DND-41 (cell line): ENCODE measurements around the gene TPRX2.
"Not testable (repeated sequence)": the region's sequence is repeated elsewhere in the genome, so short reads cannot be mapped to it uniquely, and the experiment has no call there.

ENCODE experiments used
- ATAC-seq: fragments of 200-7000 bp; cut with Tn5 transposase; 3 replicates; pipeline ENCODE4 v1.9.1; 2021; ENCODE audit warnings: low read depth; ENCODE audit not compliant: insufficient read depth
- DNase-seq: peaks from one replicate; pipeline ENCODE4 v3.0.0-alpha.2; 2020
- H2AFZ ChIP-seq: 2 replicates; pipeline ENCODE4 v1.6.0; 2012; ENCODE audit warnings: low read depth, low read length
- H3K27ac ChIP-seq: 2 replicates; pipeline ENCODE4 v1.5.1; 2012; ENCODE audit warnings: low read length, inconsistent platforms
- H3K27me3 ChIP-seq: fragments of 200-600 bp; sonication (generic); 2 replicates; pipeline ENCODE4 v1.6.0; 2012; ENCODE audit warnings: low read length, mild to moderate bottlenecking, inconsistent platforms; ENCODE audit not compliant: insufficient read depth, poor library complexity
- H3K36me3 ChIP-seq: 2 replicates; pipeline ENCODE4 v1.5.1; 2012; ENCODE audit warnings: low read length, inconsistent platforms; ENCODE audit not compliant: insufficient read depth
- H3K4me1 ChIP-seq: 2 replicates; pipeline ENCODE4 v1.5.1; 2012; ENCODE audit warnings: mild to moderate bottlenecking, low read length; ENCODE audit not compliant: insufficient read depth
- H3K4me2 ChIP-seq: 2 replicates; pipeline ENCODE4 v1.6.0; 2012; ENCODE audit warnings: mild to moderate bottlenecking, moderate library complexity, low read length, inconsistent platforms; ENCODE audit not compliant: insufficient read depth
- H3K4me3 ChIP-seq, 2 experiments: fragments of 200-600 bp in 1 of 2; shearing (Covaris generic) in 1 of 2; 2 replicates each; pipeline ENCODE4 v1.5.1; 2012 to 2016; ENCODE audit warnings: inconsistent platforms in 2 of 2, low read length in 2 of 2, mild to moderate bottlenecking in 2 of 2, low read depth in 1 of 2, moderate library complexity in 1 of 2
- H3K79me2 ChIP-seq: 2 replicates; pipeline ENCODE4 v1.6.0; 2012; ENCODE audit warnings: low read length, inconsistent platforms; ENCODE audit not compliant: insufficient read depth
- H3K9ac ChIP-seq: 2 replicates; pipeline ENCODE4 v1.6.0; 2012; ENCODE audit warnings: low read depth, mild to moderate bottlenecking, inconsistent platforms, low read length, moderate library complexity
- H3K9me3 ChIP-seq: 2 replicates; pipeline ENCODE4 v1.5.1; 2012; ENCODE audit warnings: low read length, moderate library complexity, mild to moderate bottlenecking, inconsistent platforms; ENCODE audit not compliant: insufficient read depth, severe bottlenecking
- H4K20me1 ChIP-seq: 2 replicates; pipeline ENCODE4 v1.6.0; 2012; ENCODE audit warnings: low read length; ENCODE audit not compliant: insufficient read depth
- CTCF ChIP-seq: IDR thresholded peaks from 2 replicates; pipeline ENCODE4 v1.5.1; 2012; ENCODE audit warnings: borderline replicate concordance, low read length, moderate library complexity, mild to moderate bottlenecking; ENCODE audit not compliant: poor library complexity, severe bottlenecking; ENCODE audit errors: extremely low read depth
- EZH2 ChIP-seq: IDR thresholded peaks from 3 replicates; pipeline ENCODE4 v1.6.1; 2012; ENCODE audit warnings: borderline replicate concordance, low read depth, mild to moderate bottlenecking, moderate library complexity, low read length, inconsistent platforms; ENCODE audit not compliant: severe bottlenecking

The TPRX2 gene

GRCh38 chr19:47878906-47879305 is 19.9 kb downstream of the TPRX2 start:
- Histone ChIP-seq H3K4me1 (no peaks in the 10 kb centered on the region), H3K27ac (no peak overlapping the region), H3K4me2 (no peak overlapping the region), H3K27me3 (no peaks in the 10 kb centered on the region), H2AFZ (no peak overlapping the region), H3K36me3 (no peaks in the 10 kb centered on the region), H3K4me3 (no peak overlapping the region), H3K9ac (no peak overlapping the region), H3K79me2 (no peaks in the 10 kb centered on the region), H3K9me3 (no peaks in the 10 kb centered on the region), H4K20me1 (no peaks in the 10 kb centered on the region)
- ATAC-seq: no peak
- no peak for TF ChIP-seq CTCF
- TF ChIP-seq EZH2: no peak
- DNase-seq: no peak

GRCh38 chr19:47879385-47879784 is 20.4 kb downstream of the TPRX2 start:
- H3K79me2 ChIP-seq, DNase-seq, H3K9me3 ChIP-seq, H4K20me1 ChIP-seq, H3K4me1 ChIP-seq, H3K4me3 ChIP-seq, ATAC-seq, H3K4me2 ChIP-seq, H3K9ac ChIP-seq, H3K27me3 ChIP-seq, H3K36me3 ChIP-seq, H3K27ac ChIP-seq, H2AFZ ChIP-seq: not testable (repeated sequence)

GRCh38 chr19:47881757-47882156 is 22.7 kb downstream of the TPRX2 start:
- Histone ChIP-seq H3K27me3 (no peaks in the 10 kb centered on the region), H2AFZ (no peak overlapping the region), H3K9me3 (no peaks in the 10 kb centered on the region), H3K36me3 (no peaks in the 10 kb centered on the region), H3K4me1 (no peaks in the 10 kb centered on the region), H3K4me3 (no peak overlapping the region), H3K9ac (no peak overlapping the region), H3K79me2 (no peaks in the 10 kb centered on the region), H3K4me2 (no peak overlapping the region), H4K20me1 (no peaks in the 10 kb centered on the region), H3K27ac (no peak overlapping the region)
- ATAC-seq (no peak), DNase-seq (no peak)
- TF ChIP-seq CTCF (no peak), EZH2 (no peak)

- no peak overlapping the region for H3K27ac ChIP-seq
- no peak for ATAC-seq
- no peaks in the 10 kb centered on the region for H3K27me3 ChIP-seq
- no peak overlapping the region for H2AFZ ChIP-seq
- H3K36me3 ChIP-seq: no peaks in the 10 kb centered on the region
- no peak overlapping the region for H3K4me2 ChIP-seq
- no peak for DNase-seq
- TF ChIP-seq EZH2 (no peak), CTCF (no peak)
- no peaks in the 10 kb centered on the region for H4K20me1 ChIP-seq
- H3K9ac ChIP-seq: no peak overlapping the region
- H3K4me1 ChIP-seq: no peaks in the 10 kb centered on the region
- no peaks in the 10 kb centered on the region for H3K79me2 ChIP-seq
- H3K4me3 ChIP-seq: no peak overlapping the region
- no peaks in the 10 kb centered on the region for H3K9me3 ChIP-seq
Measured at GRCh38 chr19:47882890-47883289, 23.9 kb downstream of the TPRX2 start.
